Activated CD8-positive, alpha-beta memory T cell treated with anti-CD3 and anti-CD28 coated beads for 4 hours (primary cell): Measurements from ENCODE around the gene COL4A1.

Source experiments
- DNase-seq, 2 donors: peaks; one replicate each; pipeline ENCODE4 v3.0.0-alpha.2; 2020; ENCODE audit warnings: low read depth in 2 of 2

The COL4A1 gene

DNA sequence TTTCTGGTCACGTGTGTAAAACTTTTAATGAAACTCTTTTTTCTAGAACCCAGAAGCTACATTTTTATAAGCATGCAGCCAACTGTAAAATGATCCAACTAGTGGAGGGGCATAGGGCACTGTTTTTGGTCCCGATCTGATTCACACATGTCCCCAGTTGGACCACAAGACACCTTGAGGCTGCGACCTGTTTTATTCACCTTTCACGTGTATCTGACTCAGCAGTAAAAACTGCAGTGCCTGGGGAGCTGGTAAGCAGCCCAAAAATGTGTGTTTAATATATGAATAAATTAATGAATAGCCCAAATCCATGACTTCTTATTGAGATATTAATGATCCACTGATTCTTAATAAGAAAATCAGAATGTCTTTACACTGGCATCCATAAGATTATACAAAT lies 140.4 kb downstream of the COL4A1 start:
- DNase-seq: no peak

DNA sequence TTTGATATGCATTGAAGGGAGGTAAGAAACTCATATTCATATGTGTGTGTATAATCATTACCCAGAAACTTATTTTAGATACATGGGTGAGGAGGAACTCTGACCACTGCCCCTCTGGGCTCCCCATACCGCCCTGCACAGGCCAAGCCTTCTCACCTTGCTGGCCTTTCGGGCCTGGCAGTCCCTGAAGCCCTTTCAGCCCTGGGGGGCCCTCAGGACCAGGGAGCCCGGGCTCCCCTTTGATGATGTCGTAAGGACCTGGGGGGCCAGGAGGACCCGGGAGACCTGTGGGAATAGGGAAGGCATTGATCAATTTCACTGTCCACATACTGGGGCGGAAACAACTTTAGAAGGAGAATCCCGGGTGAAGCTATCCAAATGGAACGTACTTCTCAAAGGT lies 142.3 kb downstream of the COL4A1 start:
- no peak for DNase-seq

DNA sequence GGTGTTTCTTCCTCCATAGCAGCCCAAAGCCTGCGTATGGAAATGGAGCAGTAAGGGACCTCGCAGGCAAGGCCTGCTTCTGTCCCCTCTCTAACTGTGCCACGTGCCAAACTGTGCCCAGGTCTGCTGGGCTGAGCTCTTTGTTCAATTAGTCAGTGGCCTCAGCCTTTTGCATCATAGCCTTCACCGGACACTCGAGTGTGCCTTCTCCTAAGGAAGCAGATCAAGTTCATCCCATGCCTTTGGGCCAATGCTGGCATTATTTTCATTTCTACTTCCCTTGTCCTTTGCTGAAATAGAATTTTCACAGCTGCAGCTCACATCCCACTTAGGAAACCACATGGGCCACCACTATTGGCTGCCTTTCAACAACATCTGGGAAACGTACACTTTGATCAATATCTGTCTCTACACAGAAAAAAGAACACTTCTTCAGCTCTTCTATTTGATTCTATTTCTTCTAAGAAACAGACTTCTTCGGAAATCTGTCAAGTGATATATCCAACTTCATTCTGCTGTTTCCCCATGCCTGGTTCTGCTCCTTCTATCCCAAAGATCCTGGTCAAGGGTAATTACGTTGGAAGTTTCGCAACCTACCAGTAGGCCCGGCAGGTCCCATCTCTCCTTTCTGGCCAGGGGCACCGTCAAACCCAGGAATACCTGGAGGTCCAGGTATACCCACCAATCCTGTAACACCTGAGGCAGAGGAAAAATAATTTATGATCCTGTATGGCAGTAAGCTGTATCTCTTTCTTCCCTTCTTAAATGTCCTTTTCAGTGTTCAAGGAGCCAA lies 143.9 kb downstream of the COL4A1 start:
- DNase-seq: no peak

DNA sequence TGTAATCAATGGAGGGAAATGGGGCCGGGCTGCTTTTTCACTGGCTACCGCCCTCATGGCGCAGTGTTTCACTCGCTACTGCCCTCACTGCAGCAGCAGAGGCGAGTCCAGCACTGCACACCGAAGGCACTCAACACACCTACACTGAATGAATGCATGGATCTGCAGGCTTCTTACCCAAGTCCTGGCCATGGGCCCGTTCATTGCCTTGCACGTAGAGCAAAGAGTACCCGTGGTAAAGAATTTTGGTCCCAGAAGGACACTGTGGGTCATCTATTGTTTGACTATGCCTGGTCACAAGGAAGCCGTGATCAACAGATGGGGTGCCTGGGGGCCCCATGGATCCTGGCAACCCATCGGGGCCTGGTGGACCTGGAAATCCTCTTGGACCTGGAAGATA lies 144.9 kb downstream of the COL4A1 start:
- DNase-seq: no peak

DNA sequence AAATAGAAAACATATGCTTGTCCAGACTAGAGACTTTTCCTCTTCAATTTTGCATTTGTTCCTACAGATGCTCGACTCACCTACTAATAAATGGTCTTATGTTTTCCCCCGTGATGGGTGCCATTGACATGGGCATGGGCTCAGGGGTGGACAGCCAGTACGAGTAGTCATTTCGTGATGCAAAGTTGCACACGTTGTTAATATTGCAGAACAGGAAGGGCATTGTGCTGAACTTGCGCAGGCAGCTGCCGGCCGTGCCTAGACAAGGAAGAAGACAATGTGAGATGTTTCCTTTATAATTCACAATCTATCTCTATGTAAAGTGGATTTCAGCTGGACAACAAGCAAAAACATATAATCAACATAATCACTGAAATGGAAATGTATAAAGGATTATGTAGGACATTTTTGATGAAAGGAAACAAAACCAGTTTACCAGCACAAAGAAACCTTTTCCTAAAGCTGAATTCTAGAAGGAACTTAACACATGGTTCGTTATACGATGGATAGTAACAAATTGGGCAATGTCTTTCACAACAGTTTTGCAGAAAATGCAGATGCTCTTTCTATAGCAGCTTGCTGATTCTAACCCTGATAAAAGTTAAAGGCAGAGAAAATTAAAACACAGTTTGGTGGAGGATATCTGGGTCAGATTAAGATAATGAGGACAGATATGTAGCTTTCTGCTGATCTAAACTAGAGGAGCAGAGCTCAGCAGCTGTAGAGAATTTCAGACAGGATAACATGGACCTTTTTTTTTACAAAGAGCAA lies 145.7 kb downstream of the COL4A1 start:
- no peak for DNase-seq

DNA sequence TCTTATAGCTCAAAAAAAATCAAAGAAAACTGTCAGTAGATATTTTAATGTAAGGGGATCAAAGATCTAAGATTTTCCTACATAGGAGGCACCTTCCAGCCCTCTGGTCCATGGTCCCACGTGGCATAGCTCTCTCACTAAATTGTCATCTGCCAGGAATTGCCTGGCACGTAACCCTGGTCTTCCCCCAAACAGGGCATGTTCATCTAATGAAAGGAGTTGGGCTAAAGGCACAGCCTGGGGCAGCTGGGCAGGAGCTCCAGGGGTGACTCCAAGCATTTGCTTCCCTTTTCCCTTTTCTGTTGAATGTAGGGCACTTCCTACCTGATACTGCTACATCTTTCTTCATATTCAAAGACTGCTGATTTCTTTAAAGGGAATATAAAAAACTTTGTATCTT lies 148.7 kb downstream of the COL4A1 start:
- no peak for DNase-seq

DNA sequence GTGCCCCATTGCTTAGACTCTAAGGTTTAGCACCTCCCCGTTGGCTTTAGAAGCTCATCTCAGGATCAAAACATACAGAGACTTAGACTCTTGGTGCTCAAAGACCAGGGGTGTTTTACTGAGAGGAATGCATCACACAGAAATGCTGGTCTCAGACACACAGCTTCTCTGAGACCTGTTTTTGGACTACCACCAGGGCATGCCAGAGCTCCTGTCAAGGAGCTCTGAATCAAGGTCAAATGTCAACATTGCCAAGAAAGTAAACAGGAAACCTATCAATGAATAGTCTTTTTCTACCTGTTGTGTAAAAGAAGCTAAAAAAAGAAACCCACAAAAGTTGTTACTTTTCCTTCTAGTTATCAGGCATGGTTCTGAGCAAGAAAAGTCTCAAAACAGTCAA lies 149.2 kb downstream of the COL4A1 start:
- no peak for DNase-seq

DNA sequence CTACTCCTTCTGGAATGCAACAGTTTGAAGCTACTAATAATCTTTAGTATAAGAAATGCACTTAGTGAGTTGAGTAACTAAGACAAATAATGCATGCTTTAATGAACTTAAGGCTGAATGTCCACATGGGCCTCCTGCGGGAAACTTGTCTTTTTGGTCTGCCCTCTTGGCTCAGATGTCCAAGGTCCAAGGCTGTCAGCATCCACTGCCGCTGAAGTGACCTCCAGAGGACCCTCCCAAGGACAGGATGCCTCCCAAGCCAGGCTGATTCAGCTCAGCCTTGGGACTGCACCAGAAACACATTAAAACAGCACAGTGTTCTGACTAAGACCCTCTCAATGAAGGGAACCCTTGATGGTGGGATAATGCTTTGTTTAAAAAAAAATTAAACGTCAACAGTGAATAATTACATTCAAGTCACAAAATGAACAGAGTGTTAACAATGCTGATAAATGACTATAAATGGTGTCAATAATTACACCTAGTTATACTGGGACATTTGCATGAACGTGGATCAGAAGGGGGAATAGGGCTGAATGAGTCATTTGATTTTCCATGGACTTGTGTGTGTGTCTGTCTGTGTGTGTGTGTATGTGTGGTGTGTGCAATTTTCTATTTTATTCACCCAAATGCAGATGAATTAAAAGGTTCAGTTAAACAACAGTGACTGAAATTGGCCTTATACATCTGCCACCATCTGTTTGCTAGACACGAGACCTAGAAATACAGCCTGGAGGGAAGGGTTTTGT lies 150.5 kb downstream of the COL4A1 start:
- no peak for DNase-seq

DNA sequence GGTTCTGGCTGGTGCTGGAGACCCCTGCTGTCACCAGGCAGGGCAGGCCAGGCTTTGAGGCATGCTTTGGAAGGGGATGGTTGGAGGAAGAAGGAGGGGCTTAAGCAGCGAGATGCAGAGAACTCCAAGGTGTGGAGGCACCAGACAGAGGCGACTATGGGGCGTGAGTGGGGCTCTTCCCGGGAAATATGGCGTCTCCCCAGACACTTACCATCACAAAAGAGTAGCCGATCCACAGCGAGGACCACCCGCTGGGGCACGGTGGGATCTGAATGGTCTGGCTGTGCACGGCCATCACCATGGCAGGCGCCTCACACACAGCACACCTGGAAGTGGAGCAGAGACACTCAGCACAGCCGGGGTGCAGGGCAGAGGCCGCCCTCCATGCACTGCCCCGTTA lies 151.9 kb downstream of the COL4A1 start:
- no peak for DNase-seq

DNA sequence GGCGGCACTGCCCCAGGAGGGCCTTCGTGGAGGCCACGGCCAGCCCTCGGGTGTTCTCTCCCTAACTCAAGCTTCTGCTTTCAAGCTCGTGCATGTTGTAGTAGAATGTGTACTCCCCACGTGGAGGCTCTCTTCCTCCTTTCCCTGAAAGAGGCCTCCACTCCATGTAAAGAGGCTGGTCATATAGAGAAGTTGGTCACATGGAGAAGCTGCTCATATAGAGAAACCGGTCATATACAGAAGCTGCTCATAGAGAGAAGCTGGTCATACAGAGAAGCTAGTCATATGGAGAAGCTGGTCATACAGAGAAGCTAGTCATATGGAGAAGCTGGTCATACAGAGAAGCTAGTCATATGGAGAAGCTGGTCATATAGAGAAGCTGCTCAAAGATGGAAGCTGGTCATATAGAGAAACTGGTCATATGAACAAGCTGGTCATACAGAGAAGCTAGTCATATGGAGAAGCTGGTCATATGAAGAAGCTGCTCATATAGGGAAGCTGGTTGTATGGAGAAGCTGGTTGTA lies 152.5 kb downstream of the COL4A1 start:
- DNase-seq: no peak

DNA sequence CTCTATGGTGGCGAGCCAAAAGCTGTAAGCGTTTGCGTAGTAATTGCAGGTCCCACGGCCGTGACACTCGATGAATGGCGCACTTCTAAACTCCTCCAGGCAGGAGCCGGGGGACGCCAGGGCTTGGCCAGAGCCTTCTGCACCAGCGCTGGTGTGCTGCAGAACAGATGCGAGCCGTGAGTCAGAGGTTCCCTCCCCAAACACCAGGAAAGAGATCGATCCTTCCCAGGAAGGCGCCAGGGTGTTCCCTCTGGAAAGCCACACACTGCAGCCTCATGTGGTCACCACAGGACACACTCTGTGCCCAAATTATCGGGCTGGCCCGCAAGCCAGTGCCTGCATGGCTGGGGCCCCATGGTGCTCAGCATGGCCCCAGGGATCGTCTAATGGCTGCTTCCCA lies 154.6 kb downstream of the COL4A1 start:
- no peak for DNase-seq

DNA sequence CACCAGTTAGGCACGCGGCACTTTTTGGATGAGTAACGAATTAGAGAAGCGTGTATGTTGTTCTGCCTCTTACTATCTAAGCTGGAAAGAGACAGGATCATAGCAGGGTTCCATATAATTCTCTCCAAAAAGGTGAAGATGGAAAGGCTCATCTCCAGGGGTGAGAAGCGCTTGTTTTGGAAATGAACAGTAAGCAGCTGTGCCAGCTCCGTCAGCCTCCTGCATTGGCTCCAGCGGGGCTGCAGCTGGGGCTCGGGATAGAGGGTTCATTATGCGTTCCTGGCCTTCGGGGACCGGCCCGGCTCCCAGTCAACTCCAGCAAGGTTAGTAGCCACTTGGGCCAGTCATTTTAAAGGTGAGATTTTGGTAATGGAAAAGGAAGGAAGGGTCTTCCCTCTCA lies 155.5 kb downstream of the COL4A1 start:
- DNase-seq: no peak

DNA sequence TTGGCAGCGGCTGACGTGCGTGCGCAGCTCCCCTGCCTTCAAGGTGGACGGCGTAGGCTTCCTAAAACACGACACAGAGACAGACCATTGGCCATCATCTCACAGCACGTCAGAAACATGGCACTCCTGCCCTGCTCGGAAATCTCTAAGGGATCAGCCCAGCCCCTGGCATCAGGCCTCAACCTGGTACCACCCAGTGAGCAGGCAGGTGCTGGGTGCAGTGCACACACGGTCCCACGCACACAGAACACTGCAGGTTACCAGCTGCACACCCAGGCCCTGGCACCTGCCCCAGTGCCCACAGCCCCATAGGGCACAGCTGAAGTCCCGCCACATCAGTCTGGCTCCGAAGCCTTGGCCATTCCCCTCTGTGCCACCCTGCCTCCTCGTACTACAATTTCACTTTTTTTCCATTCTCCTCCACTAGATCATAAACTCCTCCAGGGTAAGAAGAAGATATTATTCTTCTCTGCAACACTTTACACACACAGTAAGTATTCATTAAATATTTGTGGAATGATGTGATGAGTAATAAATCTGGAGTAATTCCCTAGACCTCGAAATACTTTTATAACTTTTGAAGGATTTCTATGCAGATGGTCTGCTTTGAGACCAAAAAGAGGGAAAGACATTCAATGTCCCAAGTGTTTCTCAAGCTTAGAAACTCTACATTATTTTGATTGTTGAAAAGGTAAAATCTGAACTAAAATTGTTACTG lies 156.4 kb downstream of the COL4A1 start:
- DNase-seq: no peak

DNA sequence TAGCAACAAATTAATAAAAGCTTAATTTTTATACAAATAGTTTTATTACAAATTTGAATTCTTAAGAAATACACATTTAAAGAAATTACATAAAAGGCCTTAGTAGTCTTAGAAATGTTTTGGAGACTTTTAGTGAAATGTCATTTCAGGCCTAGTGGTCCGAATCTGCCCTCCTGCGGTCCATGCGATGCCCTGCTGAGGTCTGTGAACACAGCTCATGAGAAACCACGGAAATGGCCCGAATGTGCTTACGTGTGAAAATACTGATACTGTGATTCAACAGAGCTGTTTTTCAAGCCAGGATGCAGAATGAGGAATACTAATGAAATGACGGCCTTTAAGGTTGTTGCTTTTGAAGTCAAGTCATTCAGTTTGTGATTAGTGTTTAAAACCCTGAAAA lies 157.9 kb downstream of the COL4A1 start:
- DNase-seq: no peak

DNA sequence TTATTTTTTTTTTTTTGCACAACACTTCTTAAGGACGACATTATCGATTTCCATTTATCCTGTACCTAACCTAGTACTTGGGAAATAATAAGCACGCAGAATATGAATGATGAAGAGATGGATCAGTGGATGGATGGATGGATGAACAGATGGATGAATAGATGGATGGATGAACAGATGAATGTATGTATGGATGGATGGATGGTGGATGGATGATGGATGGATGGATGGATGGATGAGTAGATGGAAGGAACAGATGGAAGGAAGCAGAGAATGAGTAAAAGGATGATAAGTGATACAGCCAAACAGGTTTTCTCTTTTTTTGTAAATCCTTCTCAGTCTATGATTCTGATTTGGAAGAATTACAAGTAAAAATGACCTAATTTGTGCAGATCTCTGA lies 166.9 kb downstream of the COL4A1 start:
- no peak for DNase-seq

DNA sequence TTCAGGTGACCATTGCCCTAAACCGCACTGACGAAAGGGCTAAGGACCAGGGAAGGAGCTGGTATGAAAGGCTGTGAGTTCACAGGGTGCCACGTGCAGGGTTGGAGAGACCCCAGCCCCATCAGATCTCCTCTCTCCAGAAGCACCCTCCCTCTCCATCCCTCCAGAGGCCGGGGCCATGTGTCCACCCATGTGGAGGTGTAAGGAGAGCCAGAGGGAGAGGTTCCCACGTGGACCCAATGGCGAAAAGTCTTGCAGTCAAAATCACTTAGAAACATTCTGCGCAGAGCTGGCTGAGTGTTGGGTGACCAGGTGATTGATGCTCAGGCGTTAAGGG lies 168.3 kb downstream of the COL4A1 start:
- DNase-seq: no peak

DNA sequence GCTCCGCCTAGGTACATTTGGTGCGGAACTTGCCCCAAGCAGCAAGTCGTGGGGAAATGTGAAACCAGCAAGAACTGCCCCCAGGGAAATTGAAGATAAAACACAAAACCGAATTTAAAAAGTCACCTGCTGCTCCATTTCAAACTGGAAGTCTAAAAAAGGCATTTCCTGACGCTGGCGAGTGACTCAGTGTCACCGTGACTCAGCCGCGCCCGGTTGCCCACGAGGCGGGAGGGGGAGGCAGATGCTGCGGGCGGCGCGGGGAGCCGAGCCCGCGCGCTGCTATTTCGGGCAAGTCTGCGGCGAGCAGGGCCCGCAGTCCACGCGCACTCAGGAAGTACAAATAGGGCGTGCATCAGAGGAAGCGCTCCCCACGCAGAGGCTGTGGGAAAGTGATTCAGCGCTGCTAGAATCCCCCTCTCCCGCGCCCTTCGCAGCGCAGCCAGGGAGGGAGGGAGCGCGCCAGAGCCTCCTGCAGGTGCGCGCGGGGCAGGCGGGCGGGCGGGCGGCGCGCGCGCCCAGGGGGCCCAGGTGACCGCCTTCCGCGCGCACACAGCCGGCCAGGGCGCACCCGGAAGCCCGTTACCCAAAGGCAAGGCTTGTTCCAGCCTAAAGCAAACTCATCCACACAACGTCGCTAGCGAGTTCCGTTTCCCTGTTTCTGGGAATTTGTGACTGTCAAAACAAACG lies 168.8 kb downstream of the COL4A1 start:
- peak; percentile 19 to 46 for DNase-seq

DNA sequence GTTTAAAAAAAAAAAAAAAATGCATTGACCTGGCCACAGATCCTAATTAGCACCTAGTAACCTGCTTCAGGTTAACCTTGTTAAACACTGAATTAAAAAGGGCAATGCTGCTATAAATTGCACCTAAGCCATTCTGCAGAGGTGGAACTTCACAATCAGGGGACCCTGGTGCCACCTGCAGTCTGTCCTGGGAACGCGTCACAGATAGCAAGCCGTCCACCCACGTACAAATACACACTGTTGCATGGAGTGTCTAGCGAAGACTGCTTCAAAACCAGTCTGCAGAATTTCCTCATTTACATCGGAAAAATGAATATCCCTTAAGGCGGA lies 169.3 kb downstream of the COL4A1 start:
- DNase-seq: no peak

DNA sequence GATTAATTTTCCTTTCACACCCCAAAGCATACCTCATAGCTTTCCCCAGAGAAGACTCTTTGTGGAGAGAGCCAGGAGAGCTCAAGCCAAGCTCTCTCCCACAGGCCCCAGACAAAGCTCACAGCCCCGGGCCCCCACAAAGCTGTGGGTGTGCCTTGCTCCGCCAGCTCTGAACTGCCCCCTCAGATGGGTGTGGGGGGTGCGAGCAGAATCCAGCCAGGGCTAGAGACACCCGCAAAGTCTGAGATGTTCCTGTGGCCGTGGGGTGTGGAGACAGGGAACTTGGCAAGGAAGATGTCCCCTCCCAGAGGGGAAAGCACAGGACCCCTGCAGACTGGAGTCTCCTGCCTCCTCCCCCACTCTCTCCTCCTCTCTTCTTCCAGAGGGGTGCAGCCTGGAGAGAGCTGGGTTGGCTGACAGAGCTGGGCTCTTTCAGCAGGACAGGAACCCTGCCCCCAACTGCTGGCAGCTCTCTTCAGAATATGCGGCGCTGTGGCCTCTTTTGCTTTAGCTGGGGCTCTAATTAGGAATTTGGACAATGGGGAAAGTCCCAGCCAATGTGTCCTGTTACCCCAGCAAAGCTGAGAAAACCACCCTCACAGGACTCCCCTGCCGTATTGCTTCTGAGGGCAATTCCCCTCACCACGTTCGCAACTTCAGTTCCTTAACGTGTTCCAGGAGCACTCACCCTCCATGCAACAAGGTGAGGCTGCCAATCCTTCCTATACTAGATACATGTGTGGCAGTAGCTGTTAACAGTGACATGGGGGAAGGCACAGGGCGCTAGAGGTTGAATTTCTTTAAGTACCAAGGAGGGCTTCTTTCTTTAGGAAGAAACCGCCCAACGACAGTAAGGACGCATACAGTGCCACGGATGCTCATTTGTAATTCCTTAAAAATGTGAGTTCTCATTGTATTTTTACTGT lies 170.0 kb downstream of the COL4A1 start:
- no peak for DNase-seq

DNA sequence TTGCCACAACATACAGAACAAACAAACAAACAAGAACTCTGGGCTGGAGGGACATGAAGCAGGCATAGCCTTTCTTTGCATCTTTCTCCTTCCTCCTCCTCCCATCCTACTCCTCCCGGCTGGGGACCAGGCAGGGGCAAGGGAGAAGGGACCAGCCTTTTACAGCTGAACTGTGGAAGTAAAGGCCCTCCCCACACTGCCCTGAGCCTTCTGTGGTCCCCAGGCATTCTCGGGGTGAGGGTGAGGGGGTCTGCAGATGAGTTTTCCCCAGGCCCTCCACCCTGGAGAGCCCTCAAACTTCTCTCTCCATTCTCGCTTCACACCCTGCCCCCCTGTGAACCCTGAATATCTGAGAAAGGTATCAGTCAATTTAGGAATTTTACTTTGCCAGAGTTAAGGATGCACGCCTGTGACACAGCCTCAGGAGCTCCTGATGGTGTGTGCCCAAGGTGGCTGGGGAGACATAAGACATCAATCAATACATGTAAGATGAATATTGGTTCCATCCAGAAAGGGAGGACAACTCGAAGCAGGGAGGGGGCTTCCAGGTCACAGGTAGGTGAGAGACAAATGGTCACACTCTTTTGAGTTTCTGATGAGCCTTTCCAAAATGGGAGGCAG lies 170.9 kb downstream of the COL4A1 start:
- DNase-seq: no peak
